OCI-LY1 (cell line): Measurements from ENCODE around the gene STAMBP.

ENCODE experiments used
- EZH2 ChIP-seq: fragments of 200-600 bp; sonication (generic), shearing (Covaris generic); IDR thresholded peaks from 2 replicates; pipeline ENCODE4 v1.8.0; 2017; ENCODE audit warnings: borderline replicate concordance, mixed run types, mild to moderate bottlenecking, antibody characterized with exemption, low read length, moderate library complexity, mixed read lengths
- TF ChIP-seq, protein P1 (sequence below): fragments of 200-600 bp; sonication (generic), shearing (Covaris generic); IDR thresholded peaks from 2 replicates; pipeline ENCODE4 v1.5.1; 2017; ENCODE audit warnings: mild to moderate bottlenecking, antibody characterized with exemption, low read length, moderate library complexity, mixed read lengths

DNA sequence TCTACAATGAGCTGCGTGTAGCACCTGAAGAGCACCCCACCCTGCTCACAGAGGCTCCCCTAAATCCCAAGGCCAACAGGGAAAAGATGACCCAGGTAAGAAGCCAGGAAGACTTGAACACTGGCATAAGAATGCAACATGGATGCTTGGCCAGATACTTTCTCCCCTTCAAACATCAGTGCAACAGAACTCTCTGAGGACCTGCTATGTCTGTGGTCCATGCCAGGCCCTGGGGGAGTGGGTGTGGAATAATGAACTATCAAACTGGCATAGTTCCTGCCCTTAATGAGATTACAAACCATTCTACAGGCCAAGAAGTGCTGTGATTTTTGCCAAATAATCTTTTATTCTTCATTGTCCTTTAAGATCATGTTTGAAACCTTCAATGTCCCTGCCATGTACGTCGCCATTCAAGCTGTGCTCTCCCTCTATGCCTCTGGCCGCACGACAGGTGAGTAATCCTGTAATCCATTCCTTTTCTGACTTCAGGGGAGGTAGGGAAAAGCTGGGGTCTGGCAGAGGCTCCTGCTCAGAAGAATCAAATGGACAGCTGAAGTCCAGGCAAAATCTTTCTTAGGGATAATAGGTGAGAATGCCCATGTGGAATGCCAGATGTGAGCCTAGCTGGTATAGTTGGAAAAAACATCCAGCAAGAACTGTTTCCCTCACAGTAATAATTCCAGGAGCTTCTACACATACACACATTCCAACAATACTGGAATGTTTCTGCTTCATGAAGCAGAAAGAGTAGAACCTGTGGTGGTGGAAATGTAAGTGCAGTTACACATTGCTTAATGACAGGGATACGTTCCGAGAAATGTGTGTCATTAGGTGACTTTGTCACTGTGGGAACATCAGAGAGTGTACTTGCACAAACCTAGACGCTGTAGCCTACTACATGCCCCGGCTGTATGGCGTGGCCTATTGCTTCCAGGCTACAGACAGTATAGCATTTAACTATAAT lies 80.2 kb downstream of the STAMBP start:
- TF ChIP-seq, protein P1, sequence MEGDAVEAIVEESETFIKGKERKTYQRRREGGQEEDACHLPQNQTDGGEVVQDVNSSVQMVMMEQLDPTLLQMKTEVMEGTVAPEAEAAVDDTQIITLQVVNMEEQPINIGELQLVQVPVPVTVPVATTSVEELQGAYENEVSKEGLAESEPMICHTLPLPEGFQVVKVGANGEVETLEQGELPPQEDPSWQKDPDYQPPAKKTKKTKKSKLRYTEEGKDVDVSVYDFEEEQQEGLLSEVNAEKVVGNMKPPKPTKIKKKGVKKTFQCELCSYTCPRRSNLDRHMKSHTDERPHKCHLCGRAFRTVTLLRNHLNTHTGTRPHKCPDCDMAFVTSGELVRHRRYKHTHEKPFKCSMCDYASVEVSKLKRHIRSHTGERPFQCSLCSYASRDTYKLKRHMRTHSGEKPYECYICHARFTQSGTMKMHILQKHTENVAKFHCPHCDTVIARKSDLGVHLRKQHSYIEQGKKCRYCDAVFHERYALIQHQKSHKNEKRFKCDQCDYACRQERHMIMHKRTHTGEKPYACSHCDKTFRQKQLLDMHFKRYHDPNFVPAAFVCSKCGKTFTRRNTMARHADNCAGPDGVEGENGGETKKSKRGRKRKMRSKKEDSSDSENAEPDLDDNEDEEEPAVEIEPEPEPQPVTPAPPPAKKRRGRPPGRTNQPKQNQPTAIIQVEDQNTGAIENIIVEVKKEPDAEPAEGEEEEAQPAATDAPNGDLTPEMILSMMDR = no peak
- no peak for TF ChIP-seq EZH2
